Measurements from ENCODE around the gene UBE2G2.

- TF ChIP-seq CTCF (IDR thresholded peaks at IDR 0.05), result peak in 3 of 6 experiments; percentile 11 to 42 (median 25)
- peak in 1 of 4 donors; percentile 19 for TF ChIP-seq POLR2A (IDR thresholded peaks at IDR 0.05)
- peak in 1 of 4 donors; percentile 18 for TF ChIP-seq EP300 (IDR thresholded peaks at IDR 0.05)
Measured at GRCh38 chr21:44845418-44846223, 44.0 kb upstream of the UBE2G2 start.

All from upper lobe of left lung (tissue), 4 donors.